ENCODE results near the gene DDX3X. TPM values are rescaled to one million over a fixed set of nuclear protein-coding genes. Genes with fewer than 3 reads are reported as not detected.
"Not testable (repeated sequence)": the region's sequence is repeated elsewhere in the genome, so short reads cannot be mapped to it uniquely, and the experiment has no call there.

DDX3X gene
- 256 TPM for polyA plus RNA-seq (ENCODE audit: insufficient read length)
- long read RNA-seq, donor 1, full-length matches to known transcripts, result 27 of 32 reads
- long read RNA-seq, donor 1, partial matches to known transcripts, result 5 of 32 reads
- long read RNA-seq, donor 1, other reads (novel, unspliced or antisense), result 0 of 32 reads
- long read RNA-seq, donor 2, full-length matches to known transcripts, result 34 of 50 reads
- long read RNA-seq, donor 2, partial matches to known transcripts, result 16 of 50 reads
- long read RNA-seq, donor 2, other reads (novel, unspliced or antisense), result 0 of 50 reads
- long read RNA-seq, donor 3, full-length matches to known transcripts, result 15 of 27 reads
- long read RNA-seq, donor 3, partial matches to known transcripts, result 12 of 27 reads
- long read RNA-seq, donor 3, other reads (novel, unspliced or antisense), result 0 of 27 reads
- long read RNA-seq, donor 4, partial matches to known transcripts, result 0 of 1 reads
- long read RNA-seq, donor 4, other reads (novel, unspliced or antisense), result 0 of 1 reads
- long read RNA-seq, donor 5, full-length matches to known transcripts, result 20 of 20 reads
- long read RNA-seq, donor 5, partial matches to known transcripts, result 0 of 20 reads
- long read RNA-seq, donor 5, other reads (novel, unspliced or antisense), result 0 of 20 reads
- long read RNA-seq, donor 6, full-length matches to known transcripts, result 17 of 28 reads
- long read RNA-seq, donor 6, partial matches to known transcripts, result 11 of 28 reads
- long read RNA-seq, donor 6, other reads (novel, unspliced or antisense), result 0 of 28 reads
- long read RNA-seq, donor 7, full-length matches to known transcripts, result 21 of 27 reads
- long read RNA-seq, donor 7, partial matches to known transcripts, result 6 of 27 reads
- long read RNA-seq, donor 7, other reads (novel, unspliced or antisense), result 0 of 27 reads
- long read RNA-seq, donor 8, full-length matches to known transcripts, result 11 of 101 reads
- long read RNA-seq, donor 8, partial matches to known transcripts, result 90 of 101 reads
- long read RNA-seq, donor 8, other reads (novel, unspliced or antisense), result 0 of 101 reads

GRCh38 chrX:41333744-41334362 lies at the start of gene DDX3X:
Gene DDX3X (plus strand): TSS chrX:41334162. CDS start chrX:41334253, 91 bp downstream.
- peak; percentile 91 for DNase-seq

- not testable (repeated sequence) for DNase-seq
Measured at GRCh38 chrX:41285928-41286327, 48.0 kb upstream of the DDX3X start.

- DNase-seq, result no peak
Measured at GRCh38 chrX:41288641-41289040, 45.3 kb upstream of the DDX3X start.

GRCh38 chrX:41289095-41289494 lies 44.9 kb upstream of the DDX3X start:
- no peak for DNase-seq

DNA sequence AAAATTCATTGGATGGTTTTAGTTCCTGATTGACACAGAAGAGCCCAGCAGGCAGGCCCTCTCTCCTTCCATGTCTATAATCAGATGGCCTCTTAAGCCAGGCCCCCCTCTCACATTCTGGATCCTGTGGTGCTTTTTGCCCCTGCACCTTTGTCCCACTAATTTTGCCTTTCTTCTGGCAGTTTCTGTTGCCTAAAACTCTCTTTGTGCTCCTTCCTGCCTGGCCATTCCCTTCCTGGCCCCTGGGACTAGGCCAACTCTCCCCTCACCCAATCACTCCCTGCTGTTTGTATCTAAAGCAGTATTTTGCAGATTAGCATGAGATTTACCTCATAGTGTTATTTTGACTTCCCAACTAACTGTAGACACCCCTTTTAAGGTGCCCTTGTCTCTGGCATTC lies 42.7 kb upstream of the DDX3X start:
- no peak for DNase-seq

- DNase-seq, result no peak
Measured at GRCh38 chrX:41293269-41293668, 40.7 kb upstream of the DDX3X start.

- DNase-seq, result no peak
Measured at GRCh38 chrX:41300758-41301437, 33.1 kb upstream of the DDX3X start.

DNA sequence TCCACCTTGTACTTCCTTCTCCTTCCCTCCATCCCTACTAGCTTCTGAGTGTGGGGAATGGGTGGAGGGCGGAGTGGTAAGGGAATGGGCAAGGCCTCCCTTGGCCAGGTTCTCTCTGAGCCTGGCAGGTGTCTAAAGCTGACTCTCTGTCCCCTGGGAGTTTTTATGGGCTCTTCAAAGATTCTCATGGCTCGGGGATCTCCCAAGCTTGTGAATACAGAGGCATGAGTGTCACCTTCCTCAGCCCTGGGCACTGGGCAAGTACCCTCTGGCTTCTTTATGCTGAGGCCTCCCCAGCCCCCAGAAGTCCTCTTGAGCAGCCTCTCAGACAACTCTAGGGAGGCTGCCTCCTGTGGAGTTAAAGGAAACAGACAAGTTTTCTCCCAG lies 32.5 kb upstream of the DDX3X start:
- no peak for DNase-seq

DNA sequence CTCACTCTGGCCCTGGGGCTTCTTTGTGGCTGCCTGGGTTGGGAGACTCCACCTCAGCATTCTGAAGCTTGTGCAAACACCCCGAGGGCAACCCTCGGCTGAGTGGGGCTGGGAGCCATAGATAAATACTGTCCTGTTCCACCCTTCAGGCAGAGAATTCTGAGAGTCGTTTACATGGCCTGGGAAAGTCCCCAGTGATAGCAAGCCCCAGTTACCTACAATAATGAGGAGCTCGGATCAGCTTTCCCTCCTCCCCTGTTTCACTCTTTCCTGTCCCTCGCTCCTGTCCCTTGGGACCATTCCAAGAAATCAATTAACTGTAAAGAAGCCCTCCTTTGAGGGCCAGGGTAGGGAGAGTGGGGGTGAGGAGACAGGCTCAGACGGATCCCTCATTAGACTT lies 31.6 kb upstream of the DDX3X start:
- DNase-seq, result no peak

DNA sequence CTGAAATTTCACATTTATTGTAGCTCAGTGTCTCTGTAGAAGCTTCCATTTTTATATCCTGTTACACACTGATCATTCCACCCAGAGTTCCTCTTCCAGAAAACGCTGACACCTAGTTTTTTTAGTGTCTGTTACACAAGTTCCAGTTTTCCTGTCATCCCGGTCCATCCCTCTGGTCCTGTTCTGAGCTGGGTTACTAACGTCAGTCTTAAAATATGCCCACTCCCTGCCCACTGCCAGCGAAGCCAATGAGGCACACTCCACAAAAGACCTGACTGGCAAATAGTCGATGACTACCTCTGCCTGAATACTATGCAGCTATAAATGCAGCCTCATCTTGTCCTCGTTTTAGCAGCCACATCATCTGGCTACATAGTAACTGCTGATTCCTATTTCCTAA lies 30.9 kb upstream of the DDX3X start:
- no peak for DNase-seq

DNA sequence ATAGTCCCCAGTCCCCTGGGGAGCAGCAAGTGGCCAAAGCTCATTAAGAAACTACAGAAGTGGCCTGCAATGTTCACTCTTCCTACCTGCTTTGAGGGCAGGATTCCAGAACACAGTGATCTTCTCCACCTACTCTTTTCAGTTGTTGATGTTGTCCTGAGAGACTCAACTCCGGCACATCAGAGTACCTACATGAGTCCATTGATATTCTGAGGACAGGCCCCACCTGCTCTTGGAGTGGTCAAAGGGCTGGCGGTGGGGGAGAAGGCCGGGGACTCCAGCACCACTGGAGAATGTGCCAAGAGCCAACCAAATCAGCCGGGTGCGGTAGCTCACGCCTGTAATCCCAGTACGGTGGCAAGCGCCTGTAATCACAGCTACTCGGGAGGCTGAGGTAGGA lies 29.8 kb upstream of the DDX3X start:
- DNase-seq, result no peak

GRCh38 chrX:41308884-41309647 lies 24.9 kb upstream of the DDX3X start:
- DNase-seq, result no peak

DNA sequence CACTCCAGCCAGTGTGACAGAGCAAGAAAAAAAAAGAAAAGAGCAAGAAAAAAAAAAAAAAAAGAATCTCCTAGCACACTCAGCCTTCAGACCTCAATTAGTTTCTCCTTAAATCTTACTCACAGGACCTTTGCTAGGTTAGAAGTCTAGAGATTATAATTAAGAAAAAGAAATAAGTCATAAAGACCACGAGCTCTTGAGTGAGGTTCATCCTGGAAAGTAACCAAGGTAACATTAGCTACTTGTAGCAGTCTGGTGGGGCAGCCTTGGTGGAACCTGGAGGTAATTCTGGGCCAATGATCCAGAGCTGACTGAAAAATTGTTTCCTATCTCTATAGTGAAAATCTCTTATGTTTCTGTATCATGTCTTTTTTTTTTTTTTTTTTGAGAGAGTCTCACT lies 21.2 kb upstream of the DDX3X start:
- no peak for DNase-seq

DNA sequence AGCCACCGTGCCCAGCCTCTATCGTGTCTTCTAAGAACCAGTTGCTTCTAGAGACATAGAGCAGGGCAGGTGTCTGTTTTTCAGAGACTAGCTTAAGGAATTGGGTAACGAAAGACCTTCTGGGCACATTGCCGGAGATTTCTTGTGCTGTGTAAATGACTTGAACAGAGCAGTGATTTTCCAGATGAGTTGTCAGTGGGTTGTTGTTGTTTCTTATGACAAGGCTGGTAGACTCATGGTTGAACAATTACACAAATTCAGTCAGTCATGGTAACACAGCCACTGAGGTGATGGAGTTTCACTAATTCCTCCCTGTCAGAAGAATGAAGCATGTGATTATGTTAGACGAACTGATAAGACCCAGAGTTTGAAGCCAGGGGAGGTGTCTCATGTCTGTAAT lies 20.5 kb upstream of the DDX3X start:
- no peak for DNase-seq

DNA sequence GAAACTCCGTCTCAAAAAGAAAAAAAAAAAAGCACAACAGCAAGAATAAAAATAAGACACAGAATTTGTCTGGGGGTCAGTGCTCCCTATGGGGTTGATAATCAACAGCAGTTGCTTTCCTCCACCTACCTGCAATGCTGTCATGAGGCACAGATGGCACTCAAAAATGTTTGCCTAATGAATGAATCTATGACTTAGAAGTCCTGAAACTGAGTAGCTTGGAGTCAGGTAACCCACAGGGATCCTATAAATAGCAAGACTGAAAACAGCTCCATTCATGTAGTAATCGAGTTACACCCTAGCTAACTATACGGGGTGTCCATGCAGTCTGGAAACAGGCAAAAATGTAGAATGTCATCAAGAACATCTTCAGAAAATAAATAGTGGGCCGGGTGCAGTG lies 19.8 kb upstream of the DDX3X start:
- DNase-seq, result no peak

- no peak for DNase-seq
Measured at GRCh38 chrX:41314881-41315280, 19.1 kb upstream of the DDX3X start.

GRCh38 chrX:41316266-41316665 lies 17.7 kb upstream of the DDX3X start:
- DNase-seq, result not testable (repeated sequence)

DNA sequence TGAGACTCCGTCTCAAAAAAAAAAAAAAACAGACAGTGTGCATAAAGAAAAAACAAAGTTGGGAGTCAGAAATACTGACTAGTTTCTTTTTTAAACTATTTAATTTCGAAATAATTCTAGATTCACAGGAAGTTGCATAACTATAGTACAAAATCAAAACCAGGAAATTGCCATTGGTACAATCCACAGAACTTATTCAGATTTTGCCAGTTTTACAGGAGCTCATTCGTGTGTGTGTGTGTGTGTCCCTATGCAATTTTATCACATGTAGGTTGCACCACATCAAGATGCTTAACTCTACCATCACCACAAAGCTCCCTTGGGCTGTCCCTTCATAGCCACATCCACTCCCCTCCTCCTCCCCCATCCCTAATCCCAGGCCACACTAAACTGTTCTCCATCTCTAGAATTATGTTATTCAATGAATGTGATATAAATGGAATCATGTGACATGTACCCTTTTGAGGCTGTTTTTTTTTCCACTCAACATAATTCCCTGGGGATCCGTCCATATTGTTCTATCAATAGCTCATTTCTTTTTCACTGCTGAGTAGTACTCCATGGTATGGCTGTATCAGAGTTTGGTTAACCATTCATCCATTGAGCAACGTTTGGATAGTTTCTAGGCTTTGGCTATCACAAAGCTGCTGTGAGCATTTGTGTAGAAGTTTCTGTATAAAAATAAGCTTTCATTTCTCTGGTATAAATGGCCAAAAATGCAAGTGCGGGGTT lies 16.3 kb upstream of the DDX3X start:
- no peak for DNase-seq

DNA sequence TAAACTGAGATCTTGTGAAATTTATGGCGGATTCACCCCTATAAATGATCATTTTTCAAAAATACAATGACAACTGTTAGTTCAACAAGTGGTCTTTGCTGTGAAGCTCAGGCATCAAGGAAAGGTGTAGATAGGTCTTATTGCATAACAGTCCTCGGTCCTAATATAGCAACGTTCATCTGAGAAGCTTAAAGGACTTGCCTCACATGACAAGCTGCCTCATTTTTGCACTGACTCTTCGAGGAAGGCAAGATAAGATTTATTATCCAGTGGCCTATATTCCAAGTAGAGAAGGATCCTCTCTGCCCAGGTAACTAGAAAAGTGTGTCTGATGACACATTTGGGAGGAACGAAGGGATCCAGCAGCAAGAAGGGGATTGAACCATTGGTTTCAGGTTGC lies 13.6 kb upstream of the DDX3X start:
- DNase-seq, result no peak

- DNase-seq, result no peak
Measured at GRCh38 chrX:41322821-41323603, 10.9 kb upstream of the DDX3X start.
